NOMO-1 treated with dmso at 0.1 percent for 144 hours (cell line): ENCODE results near the gene FES.
"Not testable (repeated sequence)": the region's sequence is repeated elsewhere in the genome, so short reads cannot be mapped to it uniquely, and the experiment has no call there.

Experiments used
- DNase-seq: peaks from one replicate; lab custom pipeline; 2025; ENCODE audit not compliant: unreplicated experiment; lab: John Stamatoyannopoulos, UW

Gene FES

GRCh38 chr15:90928106-90928505 lies 43.8 kb downstream of the FES start:
- not testable (repeated sequence) for DNase-seq

GRCh38 chr15:90929246-90930019 lies 45.1 kb downstream of the FES start:
- DNase-seq: no peak

GRCh38 chr15:90930861-90931574 lies 46.7 kb downstream of the FES start:
- DNase-seq: no peak

- DNase-seq: no peak
Observed at GRCh38 chr15:90931575-90931827, 47.2 kb downstream of the FES start.

GRCh38 chr15:90931828-90932659 lies 47.7 kb downstream of the FES start, which contains the start of gene HDDC3:
HDDC3 (minus strand) TSS chr15:90932549; CDS start chr15:90932540, 9 bp downstream.
- peak; percentile 86 for DNase-seq

GRCh38 chr15:90932660-90932991 lies 48.3 kb downstream of the FES start:
- no peak for DNase-seq

GRCh38 chr15:90933301-90933700 lies 49.0 kb downstream of the FES start:
- DNase-seq: no peak

GRCh38 chr15:90934256-90934948 lies 50.1 kb downstream of the FES start:
- peak; percentile 64 for DNase-seq

- peak; percentile 76 for DNase-seq
Observed at GRCh38 chr15:90934949-90935751, 50.8 kb downstream of the FES start, which contains the start of gene UNC45A. UNC45A (plus strand) TSS chr15:90935285; CDS start chr15:90935325, 40 bp downstream.

- DNase-seq: no peak
Observed at GRCh38 chr15:90936823-90937222, 52.5 kb downstream of the FES start.

GRCh38 chr15:90938261-90938660 lies 54.0 kb downstream of the FES start:
- DNase-seq: no peak

GRCh38 chr15:90939756-90940155 lies 55.5 kb downstream of the FES start:
- DNase-seq: no peak

GRCh38 chr15:90941038-90941437 lies 56.7 kb downstream of the FES start:
- no peak for DNase-seq

- no peak for DNase-seq
Observed at GRCh38 chr15:90942354-90943120, 58.2 kb downstream of the FES start.

GRCh38 chr15:90945091-90945490 lies 60.8 kb downstream of the FES start:
- no peak for DNase-seq
